Measurements from ENCODE around the gene TCF7L2. TPM values are rescaled to one million over a fixed set of nuclear protein-coding genes. Genes with fewer than 3 reads are reported as not detected.
A peak's percentile ranks its signal among the peaks of the same experiment; 100 is the strongest.

TCF7L2 gene
- total and polyA plus RNA-seq, 2 experiments from 2014 or later = 27.5 to 33.7 TPM

- Histone ChIP-seq H3K36me3 (no peaks in the 10 kb centered on the region), H3K4me3 (no peak overlapping the region), H3K27me3 (no peaks in the 10 kb centered on the region), H3K9me3 (ENCODE audit: low read depth) (no peaks in the 10 kb centered on the region), H3K27ac (peak overlapping the region; percentile 27), H3K4me1 (ENCODE audit: low read depth) (peaks cover 15% of the 10 kb centered on the region)
- no peak for TF ChIP-seq CTCF (IDR thresholded peaks at IDR 0.05; ENCODE audit: low read depth, low read length)
- no peak for DNase-seq (ENCODE audit: low read depth in 1 of 2, low spot score in 1 of 2)
Measured at GRCh38 chr10:112967200-112967599, 17.2 kb downstream of the TCF7L2 start.

GRCh38 chr10:112969131-112969530 is 19.1 kb downstream of the TCF7L2 start:
- Histone ChIP-seq H3K27me3 (no peaks in the 10 kb centered on the region), H3K9me3 (ENCODE audit: low read depth) (no peaks in the 10 kb centered on the region), H3K36me3 (no peaks in the 10 kb centered on the region), H3K4me3 (no peak overlapping the region), H3K27ac (no peak overlapping the region), H3K4me1 (ENCODE audit: low read depth) (peaks cover 3% of the 10 kb centered on the region)
- DNase-seq (ENCODE audit: low read depth in 1 of 2, low spot score in 1 of 2) = no peak
- no peak for TF ChIP-seq CTCF (IDR thresholded peaks at IDR 0.05; ENCODE audit: low read depth, low read length)

DNA sequence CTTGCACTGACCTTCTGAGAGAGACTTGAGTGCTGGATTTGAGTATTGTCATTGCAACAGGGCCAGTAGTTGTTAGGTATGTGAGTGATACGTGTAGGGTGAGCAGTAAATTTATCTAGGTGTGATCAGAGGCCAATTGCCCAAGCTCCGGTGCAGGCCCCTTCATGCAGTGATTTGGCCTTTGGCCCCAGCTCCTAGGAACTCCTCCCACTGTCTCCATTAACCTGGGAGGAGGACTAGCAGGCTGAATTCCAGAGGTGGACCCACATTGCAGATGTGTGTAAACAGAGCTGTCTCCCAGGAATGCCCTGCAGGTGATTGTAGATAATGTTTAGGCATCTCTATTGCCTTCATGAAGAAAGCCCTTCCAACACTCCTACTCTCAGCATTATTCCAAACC is 19.5 kb downstream of the TCF7L2 start:
- H3K27ac ChIP-seq = no peak overlapping the region
- no peak for DNase-seq (ENCODE audit: low read depth in 1 of 2, low spot score in 1 of 2)
- H3K36me3 ChIP-seq = no peaks in the 10 kb centered on the region
- TF ChIP-seq CTCF (IDR thresholded peaks at IDR 0.05; ENCODE audit: low read depth, low read length) = no peak
- no peaks in the 10 kb centered on the region for H3K4me1 ChIP-seq (ENCODE audit: low read depth)
- H3K9me3 ChIP-seq (ENCODE audit: low read depth) = no peaks in the 10 kb centered on the region
- no peaks in the 10 kb centered on the region for H3K27me3 ChIP-seq
- no peak overlapping the region for H3K4me3 ChIP-seq

- TF ChIP-seq CTCF (IDR thresholded peaks at IDR 0.05; ENCODE audit: low read depth, low read length) = no peak
- Histone ChIP-seq H3K4me3 (no peak overlapping the region), H3K27me3 (no peaks in the 10 kb centered on the region), H3K36me3 (no peaks in the 10 kb centered on the region), H3K27ac (no peak overlapping the region), H3K4me1 (ENCODE audit: low read depth) (no peaks in the 10 kb centered on the region), H3K9me3 (ENCODE audit: low read depth) (no peaks in the 10 kb centered on the region)
- no peak for DNase-seq (ENCODE audit: low read depth in 1 of 2, low spot score in 1 of 2)
Measured at GRCh38 chr10:112970021-112970420, 20.0 kb downstream of the TCF7L2 start.

DNA sequence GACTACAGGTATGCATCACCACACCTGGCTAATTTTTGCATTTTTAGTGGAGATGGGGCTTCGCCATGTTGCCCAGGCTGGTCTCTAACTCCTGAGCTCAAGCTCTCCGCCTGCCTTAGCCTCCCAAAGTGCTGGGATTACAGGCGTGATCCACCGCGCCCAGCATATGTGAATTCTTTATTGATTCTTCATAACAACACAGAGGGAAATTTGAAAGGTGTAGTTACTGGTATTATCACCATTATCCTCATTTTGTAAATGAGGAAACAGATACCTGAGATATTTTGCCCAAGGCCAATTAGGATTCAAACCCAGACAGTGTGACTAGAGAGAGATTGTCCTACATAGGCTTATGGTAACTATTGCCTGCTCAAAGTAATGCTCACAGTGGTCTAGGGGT is 22.6 kb downstream of the TCF7L2 start:
- no peak for DNase-seq (ENCODE audit: low read depth in 1 of 2, low spot score in 1 of 2)
- Histone ChIP-seq H3K4me3 (no peak overlapping the region), H3K4me1 (ENCODE audit: low read depth) (no peaks in the 10 kb centered on the region), H3K27me3 (no peaks in the 10 kb centered on the region), H3K9me3 (ENCODE audit: low read depth) (no peaks in the 10 kb centered on the region), H3K36me3 (no peaks in the 10 kb centered on the region), H3K27ac (no peak overlapping the region)
- no peak for TF ChIP-seq CTCF (IDR thresholded peaks at IDR 0.05; ENCODE audit: low read depth, low read length)

- Histone ChIP-seq H3K9me3 (ENCODE audit: low read depth) (no peaks in the 10 kb centered on the region), H3K36me3 (no peaks in the 10 kb centered on the region), H3K4me1 (ENCODE audit: low read depth) (no peaks in the 10 kb centered on the region), H3K27ac (no peak overlapping the region), H3K27me3 (no peaks in the 10 kb centered on the region), H3K4me3 (no peak overlapping the region)
- no peak for DNase-seq (ENCODE audit: low read depth in 1 of 2, low spot score in 1 of 2)
- TF ChIP-seq CTCF (IDR thresholded peaks at IDR 0.05; ENCODE audit: low read depth, low read length) = no peak
Measured at GRCh38 chr10:112973046-112973445, 23.0 kb downstream of the TCF7L2 start.

Data from cardiac muscle cell (in vitro differentiated cells and primary cell).